ENCODE data around the gene CIRBP. TPM values are rescaled to one million over a fixed set of nuclear protein-coding genes. Genes with fewer than 3 reads are reported as not detected.

Gene CIRBP
- total and polyA plus RNA-seq, 9 of the 15 experiments (the other 6 are each of a cell fraction or from before 2014, with no cell fraction given) = 20.5 to 327 (median 176) TPM

DNA sequence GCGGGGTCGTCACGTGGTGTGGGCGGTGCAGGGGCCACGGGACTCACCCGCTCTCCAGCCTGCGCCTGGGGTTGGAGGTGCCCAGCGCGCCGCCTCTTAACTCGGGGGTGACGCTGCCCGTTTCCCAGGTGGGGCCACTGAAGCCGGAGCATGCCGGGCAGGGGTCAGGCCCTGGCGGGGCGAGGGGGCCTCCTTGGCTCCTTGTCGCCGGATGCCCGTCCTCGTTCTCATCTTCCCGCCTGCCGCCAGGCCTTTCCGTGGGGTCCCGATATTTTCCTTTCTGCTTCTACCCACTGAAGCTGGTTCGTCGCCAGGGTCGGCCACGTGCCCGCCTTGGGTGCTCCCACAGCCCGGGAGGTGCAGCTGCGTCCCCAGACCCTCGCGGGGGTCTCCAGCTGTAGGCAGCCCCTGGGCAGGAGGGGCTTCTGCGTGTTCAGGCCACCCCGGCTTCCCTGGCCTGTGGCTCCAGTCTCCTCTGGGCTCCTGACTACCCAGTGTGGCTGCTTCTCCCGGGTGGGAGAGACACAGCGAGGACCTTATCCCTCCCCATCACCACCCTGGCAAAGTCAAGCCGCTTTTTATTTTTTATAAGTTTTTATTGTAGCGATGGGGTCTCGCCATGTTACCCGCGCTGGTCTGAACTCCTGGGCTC, 7.0 kb downstream of the CIRBP start (continued):
- TF ChIP-seq ILK (tag; IDR thresholded peaks at IDR 0.05; ENCODE audit: borderline replicate concordance, low read depth) = no peak
- TF ChIP-seq, protein P1, sequence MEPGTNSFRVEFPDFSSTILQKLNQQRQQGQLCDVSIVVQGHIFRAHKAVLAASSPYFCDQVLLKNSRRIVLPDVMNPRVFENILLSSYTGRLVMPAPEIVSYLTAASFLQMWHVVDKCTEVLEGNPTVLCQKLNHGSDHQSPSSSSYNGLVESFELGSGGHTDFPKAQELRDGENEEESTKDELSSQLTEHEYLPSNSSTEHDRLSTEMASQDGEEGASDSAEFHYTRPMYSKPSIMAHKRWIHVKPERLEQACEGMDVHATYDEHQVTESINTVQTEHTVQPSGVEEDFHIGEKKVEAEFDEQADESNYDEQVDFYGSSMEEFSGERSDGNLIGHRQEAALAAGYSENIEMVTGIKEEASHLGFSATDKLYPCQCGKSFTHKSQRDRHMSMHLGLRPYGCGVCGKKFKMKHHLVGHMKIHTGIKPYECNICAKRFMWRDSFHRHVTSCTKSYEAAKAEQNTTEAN (CRISPR knock-in tag; IDR thresholded peaks at IDR 0.05) = no peak
- TF ChIP-seq ZNF124 (CRISPR knock-in tag; IDR thresholded peaks at IDR 0.05) = no peak
- TF ChIP-seq SRSF1 (IDR thresholded peaks at IDR 0.05; ENCODE audit: low read depth, low read length) = no peak
- TF ChIP-seq ZEB2 (IDR thresholded peaks at IDR 0.05) = no peak
- TF ChIP-seq BRCA1 (IDR thresholded peaks at IDR 0.05) = no peak
- no peak for TF ChIP-seq BRCA1 (CRISPR knock-in tag; IDR thresholded peaks at IDR 0.05)
- TF ChIP-seq ZZZ3 (IDR thresholded peaks at IDR 0.05) = no peak
- TF ChIP-seq, protein P2, sequence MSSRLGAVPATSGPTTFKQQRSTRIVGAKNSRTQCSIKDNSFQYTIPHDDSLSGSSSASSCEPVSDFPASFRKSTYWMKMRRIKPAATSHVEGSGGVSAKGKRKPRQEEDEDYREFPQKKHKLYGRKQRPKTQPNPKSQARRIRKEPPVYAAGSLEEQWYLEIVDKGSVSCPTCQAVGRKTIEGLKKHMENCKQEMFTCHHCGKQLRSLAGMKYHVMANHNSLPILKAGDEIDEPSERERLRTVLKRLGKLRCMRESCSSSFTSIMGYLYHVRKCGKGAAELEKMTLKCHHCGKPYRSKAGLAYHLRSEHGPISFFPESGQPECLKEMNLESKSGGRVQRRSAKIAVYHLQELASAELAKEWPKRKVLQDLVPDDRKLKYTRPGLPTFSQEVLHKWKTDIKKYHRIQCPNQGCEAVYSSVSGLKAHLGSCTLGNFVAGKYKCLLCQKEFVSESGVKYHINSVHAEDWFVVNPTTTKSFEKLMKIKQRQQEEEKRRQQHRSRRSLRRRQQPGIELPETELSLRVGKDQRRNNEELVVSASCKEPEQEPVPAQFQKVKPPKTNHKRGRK (tag; IDR thresholded peaks at IDR 0.05) = no peak
- TF ChIP-seq, protein P3, sequence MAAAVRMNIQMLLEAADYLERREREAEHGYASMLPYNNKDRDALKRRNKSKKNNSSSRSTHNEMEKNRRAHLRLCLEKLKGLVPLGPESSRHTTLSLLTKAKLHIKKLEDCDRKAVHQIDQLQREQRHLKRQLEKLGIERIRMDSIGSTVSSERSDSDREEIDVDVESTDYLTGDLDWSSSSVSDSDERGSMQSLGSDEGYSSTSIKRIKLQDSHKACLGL (CRISPR knock-in tag; IDR thresholded peaks at IDR 0.05; ENCODE audit: borderline replicate concordance, poor library complexity, severe bottlenecking) = no peak
- TF ChIP-seq, protein P4, sequence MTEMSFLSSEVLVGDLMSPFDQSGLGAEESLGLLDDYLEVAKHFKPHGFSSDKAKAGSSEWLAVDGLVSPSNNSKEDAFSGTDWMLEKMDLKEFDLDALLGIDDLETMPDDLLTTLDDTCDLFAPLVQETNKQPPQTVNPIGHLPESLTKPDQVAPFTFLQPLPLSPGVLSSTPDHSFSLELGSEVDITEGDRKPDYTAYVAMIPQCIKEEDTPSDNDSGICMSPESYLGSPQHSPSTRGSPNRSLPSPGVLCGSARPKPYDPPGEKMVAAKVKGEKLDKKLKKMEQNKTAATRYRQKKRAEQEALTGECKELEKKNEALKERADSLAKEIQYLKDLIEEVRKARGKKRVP (CRISPR knock-in tag; IDR thresholded peaks at IDR 0.05) = no peak
- no peak for TF ChIP-seq ZNF384 (IDR thresholded peaks at IDR 0.05; ENCODE audit: low read depth, low read length)
- no peak for TF ChIP-seq SPI1 (IDR thresholded peaks at IDR 0.05; ENCODE audit: borderline replicate concordance, low read depth, low read length)
- no peak; a peak in 1 of 4 replicates for TF ChIP-seq SIN3A (IDR thresholded peaks at IDR 0.05; ENCODE audit: borderline replicate concordance in 2 of 2, control insufficient read depth in 1 of 2, low read depth in 2 of 2, low read length in 2 of 2)
- no peak for TF ChIP-seq PTTG1 (tag; IDR thresholded peaks at IDR 0.05; ENCODE audit: low read depth)
- TF ChIP-seq, protein P5, sequence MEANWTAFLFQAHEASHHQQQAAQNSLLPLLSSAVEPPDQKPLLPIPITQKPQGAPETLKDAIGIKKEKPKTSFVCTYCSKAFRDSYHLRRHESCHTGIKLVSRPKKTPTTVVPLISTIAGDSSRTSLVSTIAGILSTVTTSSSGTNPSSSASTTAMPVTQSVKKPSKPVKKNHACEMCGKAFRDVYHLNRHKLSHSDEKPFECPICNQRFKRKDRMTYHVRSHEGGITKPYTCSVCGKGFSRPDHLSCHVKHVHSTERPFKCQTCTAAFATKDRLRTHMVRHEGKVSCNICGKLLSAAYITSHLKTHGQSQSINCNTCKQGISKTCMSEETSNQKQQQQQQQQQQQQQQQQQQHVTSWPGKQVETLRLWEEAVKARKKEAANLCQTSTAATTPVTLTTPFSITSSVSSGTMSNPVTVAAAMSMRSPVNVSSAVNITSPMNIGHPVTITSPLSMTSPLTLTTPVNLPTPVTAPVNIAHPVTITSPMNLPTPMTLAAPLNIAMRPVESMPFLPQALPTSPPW (CRISPR knock-in tag; IDR thresholded peaks at IDR 0.05) = no peak; the same call in 1 of the 2 replicates
- no peak for TF ChIP-seq CC2D1A (IDR thresholded peaks at IDR 0.05)
- TF ChIP-seq ZNF174 (CRISPR knock-in tag; IDR thresholded peaks at IDR 0.05) = no peak
- TF ChIP-seq GTF2F1 (IDR thresholded peaks at IDR 0.05; ENCODE audit: low read depth, low read length) = no peak
- no peak for TF ChIP-seq FOXA1 (IDR thresholded peaks at IDR 0.05; ENCODE audit: borderline replicate concordance)
- TF ChIP-seq, protein P6, sequence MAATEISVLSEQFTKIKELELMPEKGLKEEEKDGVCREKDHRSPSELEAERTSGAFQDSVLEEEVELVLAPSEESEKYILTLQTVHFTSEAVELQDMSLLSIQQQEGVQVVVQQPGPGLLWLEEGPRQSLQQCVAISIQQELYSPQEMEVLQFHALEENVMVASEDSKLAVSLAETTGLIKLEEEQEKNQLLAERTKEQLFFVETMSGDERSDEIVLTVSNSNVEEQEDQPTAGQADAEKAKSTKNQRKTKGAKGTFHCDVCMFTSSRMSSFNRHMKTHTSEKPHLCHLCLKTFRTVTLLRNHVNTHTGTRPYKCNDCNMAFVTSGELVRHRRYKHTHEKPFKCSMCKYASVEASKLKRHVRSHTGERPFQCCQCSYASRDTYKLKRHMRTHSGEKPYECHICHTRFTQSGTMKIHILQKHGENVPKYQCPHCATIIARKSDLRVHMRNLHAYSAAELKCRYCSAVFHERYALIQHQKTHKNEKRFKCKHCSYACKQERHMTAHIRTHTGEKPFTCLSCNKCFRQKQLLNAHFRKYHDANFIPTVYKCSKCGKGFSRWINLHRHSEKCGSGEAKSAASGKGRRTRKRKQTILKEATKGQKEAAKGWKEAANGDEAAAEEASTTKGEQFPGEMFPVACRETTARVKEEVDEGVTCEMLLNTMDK (IDR thresholded peaks at IDR 0.05; ENCODE audit: borderline replicate concordance, insufficient read depth, low read depth, low read length, poor library complexity, severe bottlenecking) = no peak

All from K562 (cell line).